SK-N-SH treated with all-trans-retinoic acid at 6 μM for 48 hours (cell line): ENCODE measurements around the gene LRRC37A3.

ENCODE experiments used
- BACH2 ChIP-seq: fragments of 250-450 bp; sonication (Bioruptor Pico); IDR thresholded peaks from 2 replicates; pipeline ENCODE4 v1.9.0; 2021; ENCODE audit warnings: mild to moderate bottlenecking, borderline replicate concordance
- ESRRG ChIP-seq: fragments of 250-450 bp; sonication (Bioruptor Pico); IDR thresholded peaks from 2 replicates; pipeline ENCODE4 v1.6.1; 2021; ENCODE audit warnings: mild to moderate bottlenecking
- OSR1 ChIP-seq: fragments of 250-450 bp; sonication (Bioruptor Pico); IDR thresholded peaks from 2 replicates; pipeline ENCODE4 v1.8.0; 2022; ENCODE audit warnings: moderate library complexity, mild to moderate bottlenecking, inconsistent platforms
- PPARA ChIP-seq: fragments of 250-450 bp; sonication (Bioruptor Pico); IDR thresholded peaks from 2 replicates; pipeline ENCODE4 v1.5.0; 2020; ENCODE audit warnings: mild to moderate bottlenecking, borderline replicate concordance
- RARB ChIP-seq: fragments of 250-450 bp; sonication (Bioruptor Pico); IDR thresholded peaks from 2 replicates; pipeline ENCODE4 v1.8.0; 2021; ENCODE audit warnings: mild to moderate bottlenecking, moderate library complexity
- TCF4 ChIP-seq: fragments of 250-450 bp; sonication (Bioruptor Pico); IDR thresholded peaks from 2 replicates; pipeline ENCODE4 v1.8.0; 2021; ENCODE audit warnings: mild to moderate bottlenecking, moderate library complexity, borderline replicate concordance
- TOX ChIP-seq: fragments of 250-450 bp; sonication (Bioruptor Pico); IDR thresholded peaks from 2 replicates; pipeline ENCODE4 v1.8.0; 2021; ENCODE audit warnings: mild to moderate bottlenecking, moderate library complexity, borderline replicate concordance
- ZNF565 ChIP-seq: fragments of 450-650 bp; formaldehyde crosslinking; conservative IDR thresholded peaks from 2 replicates; pipeline ENCODE4 v1.5.0; 2020; ENCODE audit warnings: low read depth, mild to moderate bottlenecking, moderate library complexity
- TF ChIP-seq, protein P1 (sequence below): fragments of 250-450 bp; sonication (Bioruptor Pico); IDR thresholded peaks from 2 replicates; pipeline ENCODE4 v1.5.1; 2021; ENCODE audit warnings: mild to moderate bottlenecking, moderate library complexity
- TF ChIP-seq, protein P2 (sequence below): fragments of 250-450 bp; sonication (Bioruptor Pico); IDR thresholded peaks from 2 replicates; pipeline ENCODE4 v1.8.0; 2020; ENCODE audit warnings: mild to moderate bottlenecking, moderate library complexity, borderline replicate concordance

DNA sequence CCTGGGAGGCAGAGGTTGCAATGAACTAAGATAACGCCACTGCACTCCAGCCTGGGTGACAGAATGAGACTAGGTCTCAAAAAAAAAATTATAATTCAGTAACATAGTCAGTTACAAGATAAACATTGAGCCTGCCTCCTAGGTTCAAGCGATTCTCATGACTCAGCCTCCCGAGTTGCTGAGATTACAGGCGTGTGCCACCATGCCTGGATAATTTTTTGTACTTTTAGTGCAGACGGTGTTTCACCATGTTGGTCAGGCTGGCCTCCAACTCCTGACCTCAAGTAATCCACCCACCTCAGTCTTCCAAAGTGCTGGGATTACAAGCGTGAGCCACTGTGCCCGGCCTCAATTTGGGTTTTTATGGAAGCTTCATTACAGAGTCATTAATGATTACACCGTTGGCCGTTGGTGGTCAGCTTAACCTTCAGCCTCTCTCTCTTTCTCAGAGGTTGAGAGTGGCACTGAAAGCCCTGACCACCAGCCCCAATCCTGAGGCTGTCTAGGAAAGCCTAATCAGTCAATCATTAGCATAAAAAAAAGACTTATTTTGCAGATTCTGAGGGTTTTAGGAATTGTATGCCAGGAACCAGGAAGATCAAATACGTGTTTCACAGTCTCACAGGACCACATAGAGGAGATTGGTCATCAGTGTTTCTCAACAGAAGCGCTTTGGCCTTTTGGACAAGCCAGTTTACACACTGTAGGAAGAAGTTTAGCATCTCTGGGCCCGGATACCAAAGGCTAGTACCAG is 1.3 kb upstream of the LRRC37A3 start:
- TF ChIP-seq, protein P1, sequence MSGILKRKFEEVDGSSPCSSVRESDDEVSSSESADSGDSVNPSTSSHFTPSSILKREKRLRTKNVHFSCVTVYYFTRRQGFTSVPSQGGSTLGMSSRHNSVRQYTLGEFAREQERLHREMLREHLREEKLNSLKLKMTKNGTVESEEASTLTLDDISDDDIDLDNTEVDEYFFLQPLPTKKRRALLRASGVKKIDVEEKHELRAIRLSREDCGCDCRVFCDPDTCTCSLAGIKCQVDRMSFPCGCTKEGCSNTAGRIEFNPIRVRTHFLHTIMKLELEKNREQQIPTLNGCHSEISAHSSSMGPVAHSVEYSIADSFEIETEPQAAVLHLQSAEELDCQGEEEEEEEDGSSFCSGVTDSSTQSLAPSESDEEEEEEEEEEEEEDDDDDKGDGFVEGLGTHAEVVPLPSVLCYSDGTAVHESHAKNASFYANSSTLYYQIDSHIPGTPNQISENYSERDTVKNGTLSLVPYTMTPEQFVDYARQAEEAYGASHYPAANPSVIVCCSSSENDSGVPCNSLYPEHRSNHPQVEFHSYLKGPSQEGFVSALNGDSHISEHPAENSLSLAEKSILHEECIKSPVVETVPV (CRISPR knock-in tag): no peak
- TF ChIP-seq TOX (CRISPR knock-in tag) (no peak), BACH2 (CRISPR knock-in tag) (no peak), OSR1 (CRISPR knock-in tag) (no peak), ESRRG (CRISPR knock-in tag) (no peak), RARB (no peak), ZNF565 (CRISPR knock-in tag) (no peak), PPARA (CRISPR knock-in tag) (no peak), TCF4 (CRISPR knock-in tag) (no peak)
- TF ChIP-seq, protein P2, sequence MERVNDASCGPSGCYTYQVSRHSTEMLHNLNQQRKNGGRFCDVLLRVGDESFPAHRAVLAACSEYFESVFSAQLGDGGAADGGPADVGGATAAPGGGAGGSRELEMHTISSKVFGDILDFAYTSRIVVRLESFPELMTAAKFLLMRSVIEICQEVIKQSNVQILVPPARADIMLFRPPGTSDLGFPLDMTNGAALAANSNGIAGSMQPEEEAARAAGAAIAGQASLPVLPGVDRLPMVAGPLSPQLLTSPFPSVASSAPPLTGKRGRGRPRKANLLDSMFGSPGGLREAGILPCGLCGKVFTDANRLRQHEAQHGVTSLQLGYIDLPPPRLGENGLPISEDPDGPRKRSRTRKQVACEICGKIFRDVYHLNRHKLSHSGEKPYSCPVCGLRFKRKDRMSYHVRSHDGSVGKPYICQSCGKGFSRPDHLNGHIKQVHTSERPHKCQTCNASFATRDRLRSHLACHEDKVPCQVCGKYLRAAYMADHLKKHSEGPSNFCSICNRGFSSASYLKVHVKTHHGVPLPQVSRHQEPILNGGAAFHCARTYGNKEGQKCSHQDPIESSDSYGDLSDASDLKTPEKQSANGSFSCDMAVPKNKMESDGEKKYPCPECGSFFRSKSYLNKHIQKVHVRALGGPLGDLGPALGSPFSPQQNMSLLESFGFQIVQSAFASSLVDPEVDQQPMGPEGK (CRISPR knock-in tag): no peak
